Chondrocyte (in vitro differentiated cells): ENCODE data around the gene TMEM218. TPM values are rescaled to one million over a fixed set of nuclear protein-coding genes. Genes with fewer than 3 reads are reported as not detected.

Experiments
- DNase-seq: peaks from one replicate; pipeline ENCODE4 v3.0.0; 2021; ENCODE audit warnings: mixed read lengths, low spot score
- H3K27ac Mint-ChIP-seq: one replicate; pipeline ENCODE4 v1.8.0; 2021; ENCODE audit warnings: mild to moderate bottlenecking, moderate library complexity, mixed read lengths; ENCODE audit not compliant: unreplicated experiment
- H3K27me3 Mint-ChIP-seq: 2 replicates; pipeline ENCODE4 v1.8.0; 2021; ENCODE audit warnings: low read depth, mixed read lengths
- H3K36me3 Mint-ChIP-seq: 2 replicates; pipeline ENCODE4 v1.8.0; 2021; ENCODE audit warnings: low read depth, mixed read lengths
- H3K4me1 Mint-ChIP-seq: 2 replicates; pipeline ENCODE4 v1.8.0; 2021; ENCODE audit warnings: low read depth, mild to moderate bottlenecking, mixed read lengths
- H3K4me3 Mint-ChIP-seq: one replicate; pipeline ENCODE4 v1.8.0; 2021; ENCODE audit warnings: mild to moderate bottlenecking, moderate library complexity, mixed read lengths; ENCODE audit not compliant: unreplicated experiment
- H3K9me3 Mint-ChIP-seq: 2 replicates; pipeline ENCODE4 v1.8.0; 2021; ENCODE audit warnings: low read depth, mixed read lengths
- CTCF ChIP-seq: fragments of 200-600 bp; sonication (generic); IDR thresholded peaks from 2 replicates; pipeline ENCODE4 v1.5.0; 2021; ENCODE audit warnings: antibody characterized with exemption, mild to moderate bottlenecking, moderate library complexity
- total RNA-seq: library from RNA; stranded (reverse); gene quantifications from 3 replicates; pipeline ENCODE4 v1.2.1, GENCODE V29; 2021

TMEM218 gene
- total RNA-seq, 1 donor from 2014 or later, result 12.0 TPM

DNA sequence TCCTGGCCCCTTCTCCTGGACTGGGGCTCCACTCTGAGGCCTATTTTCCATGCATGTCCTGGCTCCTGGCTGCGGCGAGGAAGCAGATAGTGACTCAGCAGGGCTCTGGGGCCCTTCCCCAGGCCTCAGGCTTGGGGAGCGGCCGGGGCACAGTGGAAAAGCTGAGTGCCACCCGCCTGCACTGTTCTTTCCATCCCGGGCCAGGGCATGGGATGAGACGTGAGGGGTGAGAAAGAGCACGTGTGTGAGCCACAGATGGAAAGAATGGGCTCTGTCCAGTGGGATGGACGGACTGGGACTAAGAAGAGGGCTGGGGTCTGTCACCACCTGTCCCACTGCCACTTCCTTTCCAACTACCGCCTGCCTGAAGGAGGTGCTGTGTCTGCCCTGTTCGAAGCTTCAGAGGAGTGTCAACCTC, 35.5 kb downstream of the TMEM218 start:
- H3K27ac Mint-ChIP-seq, result no peak overlapping the region
- H3K9me3 Mint-ChIP-seq, result no peaks in the 10 kb centered on the region
- peak; percentile 50 for DNase-seq
- no peak overlapping the region for H3K4me3 Mint-ChIP-seq
- H3K27me3 Mint-ChIP-seq, result peaks cover 2% of the 10 kb centered on the region
- no peaks in the 10 kb centered on the region for H3K36me3 Mint-ChIP-seq
- peaks cover 7% of the 10 kb centered on the region for H3K4me1 Mint-ChIP-seq
- TF ChIP-seq CTCF, result no peak

DNA sequence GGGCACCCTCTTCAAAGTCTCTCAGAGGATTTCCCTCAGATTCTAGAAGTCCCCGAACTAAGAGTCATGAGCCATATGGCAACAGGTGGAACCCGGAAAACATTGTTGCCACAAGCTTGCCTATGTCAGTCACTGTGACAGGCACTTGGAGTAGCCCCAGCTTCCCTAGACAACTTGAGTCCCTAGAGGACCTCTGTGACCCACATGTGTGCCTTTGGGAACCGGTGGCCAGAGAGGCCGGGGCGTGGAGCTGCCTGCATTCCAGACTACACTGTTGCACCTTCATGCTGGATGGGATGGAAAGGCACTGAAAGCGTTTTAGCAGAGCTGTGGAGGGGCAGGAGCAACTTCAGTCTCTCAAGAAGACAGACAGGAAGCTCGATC, 36.2 kb downstream of the TMEM218 start:
- no peak for TF ChIP-seq CTCF
- Mint-ChIP-seq H3K27ac (no peak overlapping the region), H3K4me1 (peaks cover 13% of the 10 kb centered on the region), H3K36me3 (no peaks in the 10 kb centered on the region), H3K9me3 (no peaks in the 10 kb centered on the region), H3K4me3 (no peak overlapping the region), H3K27me3 (peaks cover 2% of the 10 kb centered on the region)
- DNase-seq, result no peak

GRCh38 chr11:125074511-125075241, 36.8 kb downstream of the TMEM218 start:
- Mint-ChIP-seq H3K4me1 (peaks cover 18% of the 10 kb centered on the region), H3K27me3 (peaks cover 2% of the 10 kb centered on the region), H3K9me3 (no peaks in the 10 kb centered on the region), H3K27ac (no peak overlapping the region), H3K4me3 (no peak overlapping the region), H3K36me3 (no peaks in the 10 kb centered on the region)
- TF ChIP-seq CTCF, result no peak
- no peak for DNase-seq

- Mint-ChIP-seq H3K4me3 (no peak overlapping the region), H3K27ac (no peak overlapping the region), H3K4me1 (peaks cover 18% of the 10 kb centered on the region), H3K27me3 (peaks cover 2% of the 10 kb centered on the region), H3K9me3 (no peaks in the 10 kb centered on the region), H3K36me3 (no peaks in the 10 kb centered on the region)
- no peak for TF ChIP-seq CTCF
- peak; percentile 44 for DNase-seq
These were observed 37.6 kb downstream of the TMEM218 start for GRCh38 chr11:125073616-125074483.

GRCh38 chr11:125072961-125073590, 38.4 kb downstream of the TMEM218 start:
- Mint-ChIP-seq H3K27me3 (peaks cover 2% of the 10 kb centered on the region), H3K36me3 (no peaks in the 10 kb centered on the region), H3K4me3 (no peak overlapping the region), H3K27ac (no peak overlapping the region), H3K4me1 (peaks cover 18% of the 10 kb centered on the region), H3K9me3 (no peaks in the 10 kb centered on the region)
- TF ChIP-seq CTCF, result no peak
- peak; percentile 84 for DNase-seq
